HepG2 (cell line): ENCODE measurements around the gene TPSAB1. TPM values are rescaled to one million over a fixed set of nuclear protein-coding genes. Genes with fewer than 3 reads are reported as not detected.

ENCODE experiments used
- GATAD2A ChIP-seq: IDR thresholded peaks from 2 replicates; pipeline ENCODE4 v1.6.1; 2016
- NR2F6 ChIP-seq, 2 experiments: IDR thresholded peaks; 2 replicates each; pipeline ENCODE4 v1.6.1; 2016; ENCODE audit warnings: antibody characterized with exemption in 1 of 2, mild to moderate bottlenecking in 1 of 2
- PATZ1 ChIP-seq: sonication (generic); formaldehyde crosslinking; IDR thresholded peaks from 2 replicates; pipeline ENCODE4 v1.4.0; 2020; ENCODE audit warnings: missing genetic modification reagents
- PRDM4 ChIP-seq: sonication (generic); formaldehyde crosslinking; IDR thresholded peaks from 2 replicates; pipeline ENCODE4 v1.9.0; 2021; ENCODE audit warnings: missing genetic modification reagents, borderline replicate concordance
- REPIN1 ChIP-seq: sonication (generic); formaldehyde crosslinking; IDR thresholded peaks from 2 replicates; pipeline ENCODE4 v1.8.0; 2022; ENCODE audit warnings: missing genetic modification reagents, low read depth, mild to moderate bottlenecking, borderline replicate concordance
- TAF1 ChIP-seq: sonication (generic); formaldehyde crosslinking; IDR thresholded peaks from 2 replicates; pipeline ENCODE4 v1.4.0; 2020; ENCODE audit warnings: missing genetic modification reagents
- THAP7 ChIP-seq: sonication (generic); formaldehyde crosslinking; IDR thresholded peaks from 2 replicates; pipeline ENCODE4 v1.8.1; 2023; ENCODE audit warnings: mild to moderate bottlenecking, missing genetic modification reagents
- YY1 ChIP-seq: IDR thresholded peaks from 2 replicates; pipeline ENCODE4 v1.6.1; 2011; ENCODE audit warnings: low read length, low read depth, moderate library complexity, mild to moderate bottlenecking; ENCODE audit not compliant: insufficient read depth, insufficient replicate concordance
- ZBTB38 ChIP-seq: sonication (generic); formaldehyde crosslinking; IDR thresholded peaks from 2 replicates; pipeline ENCODE4 v1.5.1; 2020; ENCODE audit warnings: mild to moderate bottlenecking, missing genetic modification reagents
- ZNF274 ChIP-seq: sonication (generic); formaldehyde crosslinking; IDR thresholded peaks from 2 replicates; pipeline ENCODE4 v1.5.1; 2020; ENCODE audit warnings: mild to moderate bottlenecking, missing genetic modification reagents
- polyA plus RNA-seq, 8 experiments: library from polyadenylated mRNA; depleted of rRNA in 3 of 8; stranded (reverse) in 7 of 8; unstranded in 1 of 8; fragments of >200 nt; fragmentation: Illumina TruSeq in 4 of 8; extraction: Trizol in 4 of 8; gene quantifications; 2 replicates each; pipeline versions ENCODE4 v1.2.1 to v1.2.3, GENCODE V29; 2011 to 2016; ENCODE audit warnings: low read depth in 4 of 8, missing spikeins in 1 of 8, mixed read lengths in 1 of 8; ENCODE audit not compliant: insufficient read depth in 1 of 8
- total RNA-seq, 5 experiments: library from RNA; depleted of rRNA; stranded (reverse); fragments of >200 nt; fragmentation: Illumina TruSeq; extraction: Trizol; gene quantifications; 2 replicates each; pipeline ENCODE4 v1.2.3, GENCODE V29; 2016; ENCODE audit warnings: low read depth in 1 of 5

TPSAB1 gene
- total and polyA plus RNA-seq, 2 of the 13 experiments (the other 11 are each of a cell fraction or from before 2014, with no cell fraction given), result 0.12 TPM; not detected in 1

- TF ChIP-seq PATZ1 (peak; percentile 37; the same call in 1 of the 2 replicates), PRDM4 (CRISPR knock-in tag) (no peak), THAP7 (CRISPR knock-in tag) (no peak), REPIN1 (CRISPR knock-in tag) (0 out of 2 replicates have a peak, but pooled peaks have one; percentile 21), GATAD2A (CRISPR knock-in tag) (0 out of 2 replicates have a peak, but pooled peaks have one; percentile 16), ZNF274 (CRISPR knock-in tag) (no peak), NR2F6 (IDR thresholded peaks at IDR 0.05) (peak; percentile 84), NR2F6 (CRISPR knock-in tag; IDR thresholded peaks at IDR 0.05) (peak; percentile 88), YY1 (peak; percentile 49), TAF1 (CRISPR knock-in tag) (0 out of 2 replicates have a peak, but pooled peaks have one; percentile 1), ZBTB38 (CRISPR knock-in tag) (0 out of 2 replicates have a peak, but pooled peaks have one; percentile 9)
Measured at GRCh38 chr16:1290860-1291575, 50.5 kb downstream of the TPSAB1 start (continued).
